GM13977 (cell line): ENCODE measurements around the gene POC5.

Source experiments
- DNase-seq: peaks from one replicate; pipeline ENCODE4 v3.0.0; 2012; ENCODE audit warnings: low spot score
- in situ Hi-C: fragments of 300-500 bp; cut with MboI; formaldehyde crosslinking; loops from one replicate; pipeline ENCODE4 v1.12.0; 2022; ENCODE audit warnings: low sequenced_read_pairs, low pct_unique_long_range_greater_than_20kb, mixed read lengths, inconsistent platforms; ENCODE audit not compliant: unreplicated experiment
- TF ChIP-seq, protein P1 (sequence below): IDR thresholded peaks from 2 replicates; pipeline ENCODE4 v1.5.1; 2012; ENCODE audit warnings: mild to moderate bottlenecking, control low read depth; ENCODE audit not compliant: insufficient read depth; ENCODE audit errors: extremely low read depth, missing control alignments

The POC5 gene

GRCh38 chr5:75723378-75723777, 6.1 kb upstream of the POC5 start:
- TF ChIP-seq, protein P1, sequence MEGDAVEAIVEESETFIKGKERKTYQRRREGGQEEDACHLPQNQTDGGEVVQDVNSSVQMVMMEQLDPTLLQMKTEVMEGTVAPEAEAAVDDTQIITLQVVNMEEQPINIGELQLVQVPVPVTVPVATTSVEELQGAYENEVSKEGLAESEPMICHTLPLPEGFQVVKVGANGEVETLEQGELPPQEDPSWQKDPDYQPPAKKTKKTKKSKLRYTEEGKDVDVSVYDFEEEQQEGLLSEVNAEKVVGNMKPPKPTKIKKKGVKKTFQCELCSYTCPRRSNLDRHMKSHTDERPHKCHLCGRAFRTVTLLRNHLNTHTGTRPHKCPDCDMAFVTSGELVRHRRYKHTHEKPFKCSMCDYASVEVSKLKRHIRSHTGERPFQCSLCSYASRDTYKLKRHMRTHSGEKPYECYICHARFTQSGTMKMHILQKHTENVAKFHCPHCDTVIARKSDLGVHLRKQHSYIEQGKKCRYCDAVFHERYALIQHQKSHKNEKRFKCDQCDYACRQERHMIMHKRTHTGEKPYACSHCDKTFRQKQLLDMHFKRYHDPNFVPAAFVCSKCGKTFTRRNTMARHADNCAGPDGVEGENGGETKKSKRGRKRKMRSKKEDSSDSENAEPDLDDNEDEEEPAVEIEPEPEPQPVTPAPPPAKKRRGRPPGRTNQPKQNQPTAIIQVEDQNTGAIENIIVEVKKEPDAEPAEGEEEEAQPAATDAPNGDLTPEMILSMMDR: no peak
- in situ Hi-C loops: no loop called here
- DNase-seq: no peak

GRCh38 chr5:75721573-75721972, 4.3 kb upstream of the POC5 start:
- in situ Hi-C loops: no loop called here
- TF ChIP-seq, protein P1: no peak
- no peak for DNase-seq

GRCh38 chr5:75720882-75721281, 3.6 kb upstream of the POC5 start:
- DNase-seq: no peak
- in situ Hi-C loops: no loop called here
- TF ChIP-seq, protein P1: no peak

GRCh38 chr5:75716715-75717081, 539 bp downstream of the POC5 start:
- no peak for DNase-seq
- TF ChIP-seq, protein P1: no peak
- in situ Hi-C loops: no loop called here

DNA sequence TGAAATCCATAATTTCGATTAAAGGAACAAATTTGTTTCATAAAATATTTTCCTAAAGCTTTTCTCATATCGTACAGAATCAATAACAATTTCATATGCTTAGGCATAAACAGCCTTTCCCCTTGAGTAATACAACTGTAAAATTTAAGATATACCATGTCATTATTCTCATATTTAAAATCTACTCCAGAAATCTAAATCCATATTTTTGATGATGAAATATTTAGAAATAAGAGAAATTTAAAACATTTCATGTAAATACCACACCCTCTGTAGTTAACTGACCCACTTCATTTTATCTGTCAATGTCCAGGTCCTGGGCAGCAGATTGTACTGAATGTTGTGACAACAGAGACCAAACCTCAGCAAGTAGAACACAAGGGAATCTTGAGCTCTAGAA, 5.1 kb downstream of the POC5 start:
- TF ChIP-seq, protein P1: no peak
- DNase-seq: no peak
- in situ Hi-C loops: no loop called here

DNA sequence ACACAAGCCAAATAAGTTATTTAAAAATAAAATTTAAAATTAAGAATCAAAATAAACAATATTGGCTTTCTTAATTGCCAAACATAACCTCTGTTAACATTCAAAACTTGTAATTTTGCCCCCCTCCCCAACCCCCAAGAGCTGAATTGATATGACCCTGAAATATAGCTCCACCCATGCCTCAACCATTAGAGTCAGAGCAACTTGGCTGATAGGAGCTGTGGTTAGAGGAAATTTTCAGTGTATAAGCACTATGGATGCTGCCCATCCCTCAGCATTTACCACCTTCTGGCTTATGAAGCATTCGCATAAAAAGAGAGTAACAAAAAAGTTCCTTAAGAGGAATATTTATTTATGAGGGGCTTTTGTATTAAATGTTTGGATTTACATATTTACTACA, 6.1 kb downstream of the POC5 start:
- no peak for DNase-seq
- TF ChIP-seq, protein P1: no peak
- in situ Hi-C loops: no loop called here

GRCh38 chr5:75710637-75711036, 6.6 kb downstream of the POC5 start:
- in situ Hi-C loops: no loop called here
- TF ChIP-seq, protein P1: no peak
- DNase-seq: no peak
